Superior temporal gyrus (tissue), 1 donor: Measurements from ENCODE around the gene INSIG1.
A peak's percentile ranks its signal among the peaks of the same experiment; 100 is the strongest.

ENCODE experiments used
- DNase-seq: peaks from one replicate; pipeline ENCODE4 v3.0.0-alpha.2; 2016; ENCODE audit errors: extremely low spot score

Gene INSIG1

DNA sequence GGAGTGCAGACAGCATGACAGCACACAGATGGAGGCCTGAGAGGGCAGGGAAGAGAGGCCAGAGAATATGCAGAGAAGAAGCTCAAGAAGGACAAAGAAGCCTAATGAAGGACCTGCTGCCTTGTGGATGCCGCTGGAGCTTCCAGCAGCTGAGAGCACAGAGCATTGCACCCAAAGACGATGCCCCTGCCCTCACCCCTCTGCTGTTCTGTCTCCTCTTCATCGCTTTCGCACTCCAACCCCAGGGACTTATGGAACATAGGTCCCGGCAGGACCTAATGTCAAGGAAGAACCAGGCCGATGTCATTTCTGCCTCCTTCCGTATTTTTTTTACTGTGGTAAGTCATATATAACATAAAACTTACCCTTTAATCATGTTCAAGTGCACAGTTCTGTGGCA lies 12.3 kb upstream of the INSIG1 start:
- DNase-seq, result no peak

DNA sequence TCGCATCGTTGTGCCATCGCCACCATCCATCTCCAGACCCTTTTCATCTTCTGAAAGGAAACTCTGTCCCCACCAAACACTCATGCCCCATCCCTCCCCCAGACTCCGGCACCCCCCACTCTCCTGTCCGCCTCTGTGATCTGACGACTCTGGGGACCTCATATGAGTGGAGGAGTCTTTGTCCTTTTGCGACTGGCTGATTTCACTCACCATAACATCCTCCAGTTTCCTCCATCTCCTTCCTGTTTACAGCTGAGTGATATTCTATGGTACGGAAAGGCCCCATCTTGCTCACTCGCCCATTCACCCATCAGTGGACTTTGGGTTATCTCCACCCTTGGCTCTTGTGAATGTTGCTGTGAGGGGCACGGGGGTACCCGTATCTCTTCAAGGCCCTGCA lies 11.8 kb upstream of the INSIG1 start:
- DNase-seq, result no peak

DNA sequence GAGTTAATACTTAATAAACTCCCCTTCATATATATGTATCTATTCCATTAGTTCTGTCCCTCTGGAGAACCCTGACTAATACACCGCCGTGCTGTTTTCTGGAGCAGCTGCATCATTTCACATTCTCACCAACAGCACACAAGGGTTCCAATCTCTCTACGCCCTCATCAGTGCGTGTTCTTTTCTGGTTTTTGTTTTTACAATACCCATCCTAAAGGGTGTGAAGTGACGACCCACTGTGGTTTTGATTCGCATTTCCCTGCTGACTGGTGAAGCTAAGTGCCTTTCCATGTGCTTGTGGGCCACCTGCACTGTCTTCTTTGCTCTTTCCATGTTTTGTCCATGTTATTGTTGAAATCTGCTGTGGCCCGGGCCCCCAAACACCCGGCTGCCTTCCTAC lies 11.0 kb upstream of the INSIG1 start:
- no peak for DNase-seq

DNA sequence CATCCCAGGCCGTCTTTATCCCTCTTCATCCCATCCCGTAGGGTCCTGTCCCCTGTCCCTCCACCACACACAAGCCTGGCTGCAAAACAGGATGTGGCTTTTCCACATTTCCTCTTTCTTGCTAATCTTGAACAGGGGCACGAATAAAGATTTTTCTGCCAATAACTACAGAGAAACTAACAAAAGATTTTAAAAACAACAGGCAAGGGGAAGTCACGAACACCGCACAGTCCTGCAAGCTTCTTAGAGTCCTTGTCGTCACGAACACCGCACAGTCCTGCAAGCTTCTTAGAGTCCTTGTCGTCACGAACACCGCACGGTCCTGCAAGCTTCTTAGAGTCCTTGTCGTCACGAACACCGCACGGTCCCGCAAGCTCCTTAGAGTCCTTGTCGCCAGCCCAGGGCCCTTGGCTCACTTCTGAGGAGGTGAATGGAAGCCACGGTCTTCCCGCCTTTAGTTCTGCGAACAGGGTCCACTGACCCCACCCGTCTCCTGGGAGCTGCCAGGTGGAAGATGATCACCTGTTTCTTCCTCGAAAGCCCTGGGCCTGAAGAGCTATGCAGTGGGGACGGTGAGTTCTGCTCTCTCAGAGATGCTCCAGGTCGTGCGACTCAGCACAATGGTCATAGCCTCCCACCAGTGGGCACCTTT lies 10.3 kb upstream of the INSIG1 start:
- no peak for DNase-seq

- DNase-seq, result no peak
These were observed 9.6 kb upstream of the INSIG1 start for GRCh38 chr7:155288055-155288454.

DNA sequence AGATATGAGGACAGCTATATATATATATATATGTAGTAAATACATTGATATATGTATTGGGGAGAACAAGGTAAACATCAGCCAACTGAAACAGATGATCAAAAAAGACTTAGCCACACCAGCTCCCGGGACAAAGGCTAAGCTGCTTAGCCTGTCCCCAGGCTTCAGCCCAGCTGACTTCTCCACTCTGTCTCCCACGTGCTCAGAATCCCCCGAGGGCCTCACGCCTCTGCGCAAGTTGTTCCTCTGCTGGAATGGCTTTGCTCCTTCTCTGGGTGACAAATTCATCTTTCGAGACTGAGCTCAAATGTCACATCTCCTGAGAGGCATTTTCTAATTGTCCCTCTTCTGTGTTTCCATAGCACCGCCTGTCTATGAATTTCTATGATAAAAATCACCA lies 8.6 kb upstream of the INSIG1 start:
- no peak for DNase-seq

DNA sequence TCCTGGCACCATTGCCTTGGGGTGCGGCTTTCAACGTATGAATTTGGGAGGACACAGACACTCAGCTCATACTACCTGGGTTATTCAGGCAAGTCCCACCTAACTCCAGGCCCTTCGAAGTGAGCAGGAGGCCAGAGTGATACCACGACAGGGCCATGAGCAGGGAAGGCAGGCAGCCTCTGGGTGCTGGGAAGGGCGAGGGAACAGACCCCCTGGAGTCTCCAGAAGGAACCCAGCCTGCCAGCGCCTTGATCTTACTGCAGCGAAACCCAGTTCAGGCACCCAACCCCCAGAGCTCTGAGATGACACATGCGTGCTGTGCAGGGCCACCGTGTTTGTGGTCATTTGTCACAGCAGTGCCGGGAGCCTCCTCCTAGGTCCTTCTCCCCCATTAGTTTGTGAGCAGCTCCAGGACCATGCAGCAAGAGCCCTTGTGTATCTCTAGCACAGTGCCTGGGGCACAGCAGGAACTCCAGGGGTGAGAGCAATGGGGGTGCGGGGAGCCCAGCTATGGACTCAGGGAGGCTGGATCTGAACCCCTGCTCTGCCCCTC lies 7.7 kb upstream of the INSIG1 start:
- no peak for DNase-seq

- DNase-seq, result no peak
These were observed 6.6 kb upstream of the INSIG1 start for GRCh38 chr7:155291045-155291530.

- no peak for DNase-seq
These were observed 5.9 kb upstream of the INSIG1 start for GRCh38 chr7:155291729-155292128.

GRCh38 chr7:155292680-155293226 lies 4.9 kb upstream of the INSIG1 start:
- DNase-seq, result no peak

GRCh38 chr7:155293721-155294510 lies 3.8 kb upstream of the INSIG1 start:
- DNase-seq, result no peak

DNA sequence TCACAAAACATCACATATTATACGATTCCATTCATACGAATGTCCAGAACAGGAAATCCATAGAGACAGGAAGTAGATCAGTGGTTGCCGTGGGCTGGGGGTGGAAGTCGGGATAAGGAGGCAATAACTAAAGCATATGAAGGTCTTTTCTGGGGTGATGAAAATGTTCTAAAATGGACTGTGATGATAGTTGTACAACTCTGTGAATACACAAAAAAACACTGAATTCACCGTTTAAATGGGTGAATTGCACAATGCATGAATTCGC lies 3.2 kb upstream of the INSIG1 start:
- DNase-seq, result no peak

DNA sequence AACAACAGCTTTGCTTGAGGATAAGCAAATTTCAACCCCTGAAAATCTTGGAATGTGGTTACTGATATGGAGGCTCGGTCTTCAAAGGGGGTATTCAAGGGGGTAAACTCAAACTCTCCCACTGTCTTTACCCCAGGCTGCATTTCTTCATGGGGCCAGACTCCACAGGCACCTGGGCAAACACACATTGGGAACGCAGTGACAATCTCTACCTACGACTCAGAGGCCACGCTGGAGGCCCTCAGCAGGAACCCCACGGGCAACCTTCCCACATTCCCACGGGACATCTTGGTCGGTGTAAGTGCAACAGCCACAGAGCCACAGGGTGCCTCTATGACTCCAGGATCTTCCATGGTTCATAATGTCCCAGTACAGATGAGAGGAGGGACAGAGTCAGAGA lies 2.2 kb upstream of the INSIG1 start:
- DNase-seq, result no peak

- DNase-seq, result no peak
These were observed 1.5 kb upstream of the INSIG1 start for GRCh38 chr7:155296006-155296787.

DNA sequence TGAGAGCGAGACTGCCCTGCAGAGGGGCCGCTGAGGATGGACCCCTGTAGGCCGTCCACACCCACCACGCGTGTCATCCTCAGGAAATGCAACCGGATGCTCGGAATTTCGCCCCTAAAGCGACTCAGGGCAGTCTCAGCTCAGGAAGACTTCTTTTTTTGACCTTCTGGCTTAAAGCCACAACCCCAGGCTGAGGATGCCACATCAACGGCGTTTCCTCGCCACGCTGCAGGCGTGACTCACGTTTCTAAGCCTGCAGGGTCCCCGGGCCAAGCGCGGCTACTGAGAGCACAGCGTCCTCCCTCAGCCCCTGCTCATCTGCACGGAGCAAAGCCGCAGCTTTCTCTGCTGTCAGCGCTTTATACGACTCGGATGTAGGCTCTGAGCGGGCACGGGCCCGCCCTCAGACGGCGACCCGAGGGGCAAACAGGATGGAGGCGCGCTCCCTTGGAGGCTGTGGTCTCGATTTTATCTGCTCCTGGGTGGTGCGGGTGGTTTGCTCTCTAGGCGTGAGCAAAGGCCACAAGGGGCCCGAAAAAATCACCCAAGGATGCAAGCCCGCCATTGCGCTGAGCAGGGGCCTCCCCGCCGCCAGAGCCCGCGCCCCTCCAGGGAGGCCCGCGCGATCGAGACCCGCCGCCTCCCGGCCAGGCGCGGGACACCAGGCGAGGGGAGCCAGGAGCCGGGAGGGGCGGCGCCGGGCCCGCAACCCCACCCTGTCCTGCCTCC lies 726 bp upstream of the INSIG1 start:
- DNase-seq, result no peak

GRCh38 chr7:155298288-155298833 lies 683 bp downstream of the INSIG1 start:
- no peak for DNase-seq

DNA sequence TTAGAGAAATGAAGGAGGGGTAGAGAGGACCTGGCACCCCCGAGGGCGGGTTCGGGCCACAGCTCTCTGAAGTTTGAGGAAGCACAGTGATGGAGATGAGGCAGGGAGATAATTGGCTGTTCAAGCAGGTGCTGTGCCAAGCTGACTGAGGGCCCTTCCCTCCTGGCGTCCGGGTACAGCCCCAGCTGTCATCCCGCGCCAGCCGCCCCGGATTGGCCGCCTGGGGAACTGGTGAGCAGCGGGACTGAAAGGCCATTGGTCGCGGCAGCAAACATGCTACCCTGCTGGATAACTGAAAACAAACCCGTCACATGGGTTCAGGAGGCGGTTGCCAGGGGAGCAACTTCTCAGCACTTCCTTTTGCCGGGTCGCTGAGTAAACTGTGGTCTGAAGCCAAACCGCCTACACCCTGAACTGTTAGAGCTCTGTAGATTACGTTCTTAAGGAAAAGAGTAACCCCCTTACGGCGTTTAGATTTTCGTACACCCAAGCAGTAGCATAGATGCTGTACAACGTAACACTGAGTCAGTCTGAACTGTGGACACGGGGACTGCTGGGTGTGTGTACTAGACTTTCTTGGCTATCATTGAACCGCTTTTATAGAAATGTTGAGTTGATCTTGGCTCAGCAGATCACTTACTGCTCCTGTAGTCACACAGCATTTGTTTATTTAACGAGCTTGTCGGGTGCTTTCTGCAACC lies 1.3 kb downstream of the INSIG1 start:
- peak; percentile 99 for DNase-seq

GRCh38 chr7:155299535-155300202 lies 2.0 kb downstream of the INSIG1 start:
- DNase-seq, result peak; percentile 46

GRCh38 chr7:155300641-155301452 lies 3.2 kb downstream of the INSIG1 start:
- DNase-seq, result peak; percentile 51
